GM19239 (cell line): ENCODE results near the gene LIF.

Experiments
- DNase-seq: peaks from one replicate; pipeline ENCODE4 v3.0.0; 2011; ENCODE audit warnings: low spot score; ENCODE audit not compliant: insufficient read length
- FAIRE-seq: peaks from 2 replicates; lab custom pipeline; 2011; peaks lifted over from hg19 to GRCh38; lab: Jason Lieb, UNC

Gene LIF

GRCh38 chr22:30245985-30246813 is at the start of gene LIF:
LIF (minus strand) TSS chr22:30246759; CDS start chr22:30246695, 64 bp downstream.
- no peak for DNase-seq

GRCh38 chr22:30296324-30296723 is 49.8 kb upstream of the LIF start:
- FAIRE-seq (no peak), DNase-seq (no peak)

More at GRCh38 chr22:30245985-30246813, at the start of gene LIF:
- FAIRE-seq = no peak

- DNase-seq (no peak), FAIRE-seq (no peak)
These were observed 49.0 kb upstream of the LIF start for GRCh38 chr22:30295576-30295975.

GRCh38 chr22:30294830-30295229 is 48.3 kb upstream of the LIF start:
- FAIRE-seq (no peak), DNase-seq (no peak)

GRCh38 chr22:30294066-30294465 is 47.5 kb upstream of the LIF start:
- DNase-seq (no peak), FAIRE-seq (no peak)

- FAIRE-seq (no peak), DNase-seq (no peak)
These were observed 46.5 kb upstream of the LIF start for GRCh38 chr22:30293026-30293425.

GRCh38 chr22:30292069-30292970 is 45.8 kb upstream of the LIF start:
- FAIRE-seq (no peak), DNase-seq (no peak)

- FAIRE-seq (no peak), DNase-seq (no peak)
These were observed 44.7 kb upstream of the LIF start for GRCh38 chr22:30291058-30291892.

GRCh38 chr22:30290342-30291057 is 43.9 kb upstream of the LIF start:
- peak; percentile 37 for DNase-seq
- peak; percentile 91 for FAIRE-seq

GRCh38 chr22:30289980-30290313 is 43.4 kb upstream of the LIF start:
- FAIRE-seq (no peak), DNase-seq (peak; percentile 33)

GRCh38 chr22:30289141-30289979 is 42.8 kb upstream of the LIF start, which contains the start of gene CASTOR1:
CASTOR1 (minus strand) TSS chr22:30289505; CDS start chr22:30289497, 8 bp downstream.
- FAIRE-seq (peak; percentile 95), DNase-seq (peak; percentile 90)

GRCh38 chr22:30288419-30289140 is 42.0 kb upstream of the LIF start:
- FAIRE-seq (peak; percentile 68), DNase-seq (no peak)

GRCh38 chr22:30287648-30288418 is 41.3 kb upstream of the LIF start:
- peak; percentile 76 for DNase-seq

GRCh38 chr22:30286813-30287647 is 40.5 kb upstream of the LIF start:
- peak; percentile 78 for DNase-seq
- FAIRE-seq = peak; percentile 72

More at GRCh38 chr22:30287648-30288418, 41.3 kb upstream of the LIF start:
- FAIRE-seq = peak; percentile 93

GRCh38 chr22:30286331-30286730 is 39.8 kb upstream of the LIF start:
- FAIRE-seq (no peak), DNase-seq (no peak)

GRCh38 chr22:30285846-30286200 is 39.3 kb upstream of the LIF start:
- DNase-seq (no peak), FAIRE-seq (no peak)
